ENCODE data around the gene PDZD4.

GRCh38 chrX:153828723-153829548 is 1.4 kb downstream of the PDZD4 start:
- TF ChIP-seq, protein P1, sequence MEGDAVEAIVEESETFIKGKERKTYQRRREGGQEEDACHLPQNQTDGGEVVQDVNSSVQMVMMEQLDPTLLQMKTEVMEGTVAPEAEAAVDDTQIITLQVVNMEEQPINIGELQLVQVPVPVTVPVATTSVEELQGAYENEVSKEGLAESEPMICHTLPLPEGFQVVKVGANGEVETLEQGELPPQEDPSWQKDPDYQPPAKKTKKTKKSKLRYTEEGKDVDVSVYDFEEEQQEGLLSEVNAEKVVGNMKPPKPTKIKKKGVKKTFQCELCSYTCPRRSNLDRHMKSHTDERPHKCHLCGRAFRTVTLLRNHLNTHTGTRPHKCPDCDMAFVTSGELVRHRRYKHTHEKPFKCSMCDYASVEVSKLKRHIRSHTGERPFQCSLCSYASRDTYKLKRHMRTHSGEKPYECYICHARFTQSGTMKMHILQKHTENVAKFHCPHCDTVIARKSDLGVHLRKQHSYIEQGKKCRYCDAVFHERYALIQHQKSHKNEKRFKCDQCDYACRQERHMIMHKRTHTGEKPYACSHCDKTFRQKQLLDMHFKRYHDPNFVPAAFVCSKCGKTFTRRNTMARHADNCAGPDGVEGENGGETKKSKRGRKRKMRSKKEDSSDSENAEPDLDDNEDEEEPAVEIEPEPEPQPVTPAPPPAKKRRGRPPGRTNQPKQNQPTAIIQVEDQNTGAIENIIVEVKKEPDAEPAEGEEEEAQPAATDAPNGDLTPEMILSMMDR (IDR thresholded peaks at IDR 0.05) = no peak
- TF ChIP-seq EP300 (IDR thresholded peaks at IDR 0.05) = no peak

Data from stomach (tissue), 4 donors.